ENCODE data around the gene IL3RA. TPM values are rescaled to one million over a fixed set of nuclear protein-coding genes. Genes with fewer than 3 reads are reported as not detected.

Gene IL3RA
- total RNA-seq, 2 experiments from 2014 or later: 2.8 to 3.1 TPM

- ATAC-seq: peak; percentile 34
- Mint-ChIP-seq H3K4me1 (peaks cover 57% of the 10 kb centered on the region), H3K27ac (peak overlapping the region; percentile 97), H3K36me3 (peaks cover 45% of the 10 kb centered on the region), H3K27me3 (no peaks in the 10 kb centered on the region), H3K9me3 (ENCODE audit: low read depth) (no peaks in the 10 kb centered on the region), H3K4me3 (peak overlapping the region; percentile 94)
- CTCF ChIA-PET: no interaction called here
- DNase-seq: no peak
Observed at GRCh38 chrX:1392376-1393068, 55.9 kb downstream of the IL3RA start.

GRCh38 chrX:1393871-1394615 lies 57.5 kb downstream of the IL3RA start:
- DNase-seq: no peak
- Mint-ChIP-seq H3K27me3 (no peaks in the 10 kb centered on the region), H3K27ac (peak overlapping the region; percentile 76), H3K36me3 (peaks cover 30% of the 10 kb centered on the region), H3K4me1 (peaks cover 43% of the 10 kb centered on the region), H3K4me3 (peak overlapping the region; percentile 94), H3K9me3 (ENCODE audit: low read depth) (no peaks in the 10 kb centered on the region)
- no peak for ATAC-seq
- CTCF ChIA-PET: no interaction called here

GRCh38 chrX:1394731-1395501 lies 58.3 kb downstream of the IL3RA start:
- no peak for ATAC-seq
- H3K27ac Mint-ChIP-seq: no peak overlapping the region
- H3K4me3 Mint-ChIP-seq: peak overlapping the region; percentile 6
- peak; percentile 35 for DNase-seq
- CTCF ChIA-PET: no interaction called here
- peaks cover 36% of the 10 kb centered on the region for H3K4me1 Mint-ChIP-seq
- peaks cover 23% of the 10 kb centered on the region for H3K36me3 Mint-ChIP-seq
- no peaks in the 10 kb centered on the region for H3K27me3 Mint-ChIP-seq
- H3K9me3 Mint-ChIP-seq (ENCODE audit: low read depth): no peaks in the 10 kb centered on the region

GRCh38 chrX:1395646-1396216 lies 59.1 kb downstream of the IL3RA start:
- Mint-ChIP-seq H3K27me3 (no peaks in the 10 kb centered on the region), H3K4me3 (no peak overlapping the region), H3K36me3 (peaks cover 18% of the 10 kb centered on the region), H3K4me1 (peaks cover 30% of the 10 kb centered on the region), H3K27ac (no peak overlapping the region), H3K9me3 (ENCODE audit: low read depth) (no peaks in the 10 kb centered on the region)
- DNase-seq (no peak), ATAC-seq (no peak)
- CTCF ChIA-PET: no interaction called here

- no peaks in the 10 kb centered on the region for H3K9me3 Mint-ChIP-seq (ENCODE audit: low read depth)
- no peak overlapping the region for H3K27ac Mint-ChIP-seq
- no peak for DNase-seq
Observed at GRCh38 chrX:1397001-1397400, 60.4 kb downstream of the IL3RA start.

GRCh38 chrX:1397441-1398270 lies 61.1 kb downstream of the IL3RA start:
- no peak overlapping the region for H3K27ac Mint-ChIP-seq
- CTCF ChIA-PET: no interaction called here
- no peaks in the 10 kb centered on the region for H3K27me3 Mint-ChIP-seq
- H3K9me3 Mint-ChIP-seq (ENCODE audit: low read depth): no peaks in the 10 kb centered on the region
- peaks cover 16% of the 10 kb centered on the region for H3K36me3 Mint-ChIP-seq
- no peak for ATAC-seq
- peaks cover 24% of the 10 kb centered on the region for H3K4me1 Mint-ChIP-seq
- no peak overlapping the region for H3K4me3 Mint-ChIP-seq
- DNase-seq: no peak

More at GRCh38 chrX:1397001-1397400, 60.4 kb downstream of the IL3RA start:
- H3K4me3 Mint-ChIP-seq: no peak overlapping the region
- no peaks in the 10 kb centered on the region for H3K27me3 Mint-ChIP-seq
- CTCF ChIA-PET: no interaction called here
- peaks cover 24% of the 10 kb centered on the region for H3K4me1 Mint-ChIP-seq
- no peak for ATAC-seq
- peaks cover 16% of the 10 kb centered on the region for H3K36me3 Mint-ChIP-seq

- H3K36me3 Mint-ChIP-seq: peaks cover 15% of the 10 kb centered on the region
- ATAC-seq: no peak
- H3K4me3 Mint-ChIP-seq: no peak overlapping the region
- CTCF ChIA-PET: no interaction called here
- no peaks in the 10 kb centered on the region for H3K27me3 Mint-ChIP-seq
- peaks cover 21% of the 10 kb centered on the region for H3K4me1 Mint-ChIP-seq
- H3K9me3 Mint-ChIP-seq (ENCODE audit: low read depth): no peaks in the 10 kb centered on the region
- H3K27ac Mint-ChIP-seq: no peak overlapping the region
- no peak for DNase-seq
Observed at GRCh38 chrX:1398431-1399340, 62.1 kb downstream of the IL3RA start.

- Mint-ChIP-seq H3K27ac (no peak overlapping the region), H3K36me3 (peaks cover 14% of the 10 kb centered on the region), H3K9me3 (ENCODE audit: low read depth) (no peaks in the 10 kb centered on the region), H3K4me1 (peaks cover 11% of the 10 kb centered on the region), H3K27me3 (no peaks in the 10 kb centered on the region), H3K4me3 (no peak overlapping the region)
- DNase-seq (no peak), ATAC-seq (no peak)
- CTCF ChIA-PET: no interaction called here
Observed at GRCh38 chrX:1400049-1400448, 63.5 kb downstream of the IL3RA start.

- ATAC-seq: no peak
- CTCF ChIA-PET: no interaction called here
- Mint-ChIP-seq H3K4me3 (no peak overlapping the region), H3K27me3 (no peaks in the 10 kb centered on the region), H3K36me3 (peaks cover 8% of the 10 kb centered on the region), H3K9me3 (ENCODE audit: low read depth) (no peaks in the 10 kb centered on the region), H3K27ac (no peak overlapping the region), H3K4me1 (peaks cover 2% of the 10 kb centered on the region)
- DNase-seq: no peak
Observed at GRCh38 chrX:1400742-1401471, 64.3 kb downstream of the IL3RA start.

GRCh38 chrX:1401611-1402430 lies 65.2 kb downstream of the IL3RA start:
- Mint-ChIP-seq H3K27me3 (no peaks in the 10 kb centered on the region), H3K4me1 (no peaks in the 10 kb centered on the region), H3K36me3 (peaks cover 2% of the 10 kb centered on the region), H3K4me3 (no peak overlapping the region), H3K9me3 (ENCODE audit: low read depth) (no peaks in the 10 kb centered on the region), H3K27ac (no peak overlapping the region)
- CTCF ChIA-PET: no interaction called here
- DNase-seq: no peak
- ATAC-seq: no peak

GRCh38 chrX:1403228-1403627 lies 66.6 kb downstream of the IL3RA start:
- Mint-ChIP-seq H3K4me3 (no peak overlapping the region), H3K27ac (no peak overlapping the region), H3K4me1 (no peaks in the 10 kb centered on the region), H3K9me3 (ENCODE audit: low read depth) (no peaks in the 10 kb centered on the region), H3K36me3 (peaks cover 2% of the 10 kb centered on the region), H3K27me3 (no peaks in the 10 kb centered on the region)
- ATAC-seq: no peak
- CTCF ChIA-PET: no interaction called here
- DNase-seq: no peak

Measured in activated CD8-positive, alpha-beta memory T cell treated with anti-CD3 and anti-CD28 coated beads, Interleukin-2, amount 10 ng/mL, durations not matched to agents 7 days and 5 days (primary cell).